NCI-H2171 treated with DMSO at 0.1 percent for 48 hours (cell line): Measurements from ENCODE around the gene HSPH1.
A peak's percentile ranks its signal among the peaks of the same experiment; 100 is the strongest.
"Not testable (repeated sequence)": the region's sequence is repeated elsewhere in the genome, so short reads cannot be mapped to it uniquely, and the experiment has no call there.

Experiments used
- DNase-seq: peaks from one replicate; lab custom pipeline; 2025; lab: John Stamatoyannopoulos, UW

The HSPH1 gene

DNA sequence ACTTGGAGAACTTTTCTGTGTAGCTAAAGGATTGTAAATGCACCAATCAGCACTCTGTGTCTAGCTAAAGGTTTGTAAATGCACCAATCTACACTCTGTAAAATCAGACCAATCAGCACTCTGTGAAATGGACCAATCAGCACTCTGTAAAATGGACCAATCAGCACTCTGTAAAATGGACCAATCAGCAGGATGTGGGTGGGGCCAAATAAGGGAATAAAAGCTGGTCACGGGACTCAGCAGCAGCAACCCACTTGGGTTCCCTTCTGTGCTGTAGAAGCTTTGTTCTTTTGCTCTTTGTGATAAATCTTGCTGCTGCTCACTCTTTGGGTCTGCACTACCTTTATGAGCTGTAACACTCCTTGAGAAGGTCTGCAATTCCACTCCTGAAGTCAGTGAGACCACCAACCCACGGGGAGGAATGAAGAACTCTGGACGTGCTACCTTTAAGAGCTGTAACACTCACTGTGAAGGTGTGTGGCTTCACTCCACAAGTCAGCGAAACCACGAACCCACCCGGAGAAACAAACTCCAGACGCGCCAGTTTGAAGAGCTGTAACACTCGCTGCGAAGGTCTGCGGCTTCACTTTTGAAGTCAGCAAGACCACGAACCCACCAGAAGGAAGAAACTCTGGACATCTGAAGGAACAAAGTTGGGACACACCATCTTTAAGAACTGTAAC is 16.2 kb upstream of the HSPH1 start:
- not testable (repeated sequence) for DNase-seq

DNA sequence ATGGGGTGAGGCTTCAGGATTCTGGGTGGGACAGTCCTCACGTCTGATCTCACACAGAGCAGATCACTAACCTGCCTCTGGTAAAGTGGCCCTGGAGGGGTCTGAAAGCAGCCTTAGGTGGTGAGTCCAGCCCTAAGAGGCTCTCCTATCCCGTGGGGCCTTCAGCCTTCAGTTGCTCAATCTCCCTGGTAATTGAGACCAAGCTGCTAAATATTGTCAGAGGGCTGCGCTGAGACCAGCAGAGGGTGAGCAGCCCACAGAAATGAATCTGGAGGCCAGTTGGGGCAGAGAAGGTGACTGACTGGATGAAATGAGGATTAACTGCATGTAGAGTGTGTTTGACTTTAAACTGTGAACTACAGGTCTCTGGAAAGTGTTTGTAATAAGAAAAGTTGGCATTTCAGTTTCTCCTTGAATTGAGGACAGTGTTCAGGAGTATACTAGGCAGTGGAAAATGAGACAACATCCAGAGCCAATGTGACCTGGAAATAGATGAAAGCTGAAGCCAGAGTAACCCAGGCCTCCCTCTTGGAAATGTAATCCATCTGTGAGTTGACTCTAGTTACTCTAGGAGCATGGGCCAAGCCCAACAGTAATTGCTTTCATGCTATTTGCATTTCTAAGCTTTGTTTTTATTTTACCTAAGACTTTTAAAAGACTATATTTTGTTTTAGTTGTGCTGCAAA is 14.3 kb upstream of the HSPH1 start:
- no peak for DNase-seq

DNA sequence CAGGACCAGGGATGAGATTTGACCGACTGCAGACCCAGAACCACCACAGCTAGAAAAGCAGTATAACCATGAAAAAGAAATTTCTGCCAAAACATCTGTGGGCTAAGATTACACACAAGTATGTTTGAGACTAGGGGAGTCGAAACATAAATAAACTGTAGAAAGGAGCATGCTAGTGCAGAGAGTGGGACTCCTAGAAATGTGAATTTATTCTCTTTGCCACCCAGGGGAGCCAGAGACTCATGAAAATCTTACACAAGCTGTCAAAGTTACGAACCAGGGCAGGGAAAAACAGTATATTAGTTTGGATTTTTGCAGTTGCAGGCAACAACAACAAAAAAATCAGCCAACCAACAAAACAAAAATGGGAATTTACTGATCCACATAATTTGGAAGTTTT is 12.3 kb upstream of the HSPH1 start:
- no peak for DNase-seq

DNA sequence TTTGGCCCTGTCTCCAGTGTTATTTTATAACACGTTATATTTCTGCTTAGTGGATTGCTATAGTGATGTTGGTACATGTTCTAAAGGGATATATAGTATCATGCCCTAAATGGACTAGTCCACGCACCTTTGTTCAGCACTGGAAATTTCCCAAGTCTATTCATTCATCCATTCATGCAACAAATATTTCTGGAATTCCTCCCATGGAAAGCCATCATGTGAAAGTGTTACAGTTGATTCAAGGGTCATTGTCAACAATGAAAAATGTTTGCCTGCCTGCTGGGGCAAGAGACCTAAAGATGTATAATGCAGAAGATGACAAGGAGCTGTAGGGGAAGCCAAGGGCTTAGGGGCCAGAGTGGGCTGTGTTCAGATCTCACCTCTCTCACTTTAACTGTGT is 10.8 kb upstream of the HSPH1 start:
- DNase-seq, result no peak

DNA sequence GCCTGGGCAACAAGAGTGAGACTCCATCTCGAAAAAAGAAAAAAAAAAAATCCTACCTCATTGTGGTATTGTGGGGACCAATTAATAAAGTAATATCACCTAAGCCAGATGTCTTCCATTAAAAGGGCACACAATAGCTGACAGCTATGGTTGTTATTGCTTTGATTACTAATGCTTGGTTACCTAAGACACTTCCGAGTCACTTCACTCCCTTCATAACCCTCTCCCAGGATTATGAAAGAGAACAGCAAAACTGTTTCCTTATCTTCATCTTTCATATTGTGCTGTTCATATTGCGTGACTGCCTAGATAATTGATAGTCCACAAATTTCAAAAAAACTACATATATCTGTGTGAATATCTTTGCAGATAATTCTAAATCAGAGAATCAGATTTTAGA is 10.3 kb upstream of the HSPH1 start:
- DNase-seq, result no peak

DNA sequence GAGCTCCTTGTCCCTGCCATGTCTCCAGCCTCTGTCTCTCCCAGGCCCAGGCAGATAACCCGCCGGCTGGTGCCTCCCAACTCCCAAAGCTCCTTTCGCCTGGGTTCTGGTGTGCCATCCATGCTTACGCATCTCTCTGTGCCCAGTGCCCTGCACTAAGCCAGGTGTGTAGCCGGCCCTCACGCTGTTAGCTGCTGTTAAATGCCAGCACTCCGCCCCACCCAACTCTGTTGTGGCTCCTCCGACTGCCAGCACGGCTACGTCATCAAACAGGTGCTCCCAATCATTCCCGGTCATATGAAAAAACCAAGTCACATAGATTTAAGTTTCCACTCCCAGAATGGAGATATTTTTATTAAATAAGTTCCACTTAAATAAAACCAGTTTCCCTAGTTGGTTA is 7.0 kb upstream of the HSPH1 start:
- no peak for DNase-seq

DNA sequence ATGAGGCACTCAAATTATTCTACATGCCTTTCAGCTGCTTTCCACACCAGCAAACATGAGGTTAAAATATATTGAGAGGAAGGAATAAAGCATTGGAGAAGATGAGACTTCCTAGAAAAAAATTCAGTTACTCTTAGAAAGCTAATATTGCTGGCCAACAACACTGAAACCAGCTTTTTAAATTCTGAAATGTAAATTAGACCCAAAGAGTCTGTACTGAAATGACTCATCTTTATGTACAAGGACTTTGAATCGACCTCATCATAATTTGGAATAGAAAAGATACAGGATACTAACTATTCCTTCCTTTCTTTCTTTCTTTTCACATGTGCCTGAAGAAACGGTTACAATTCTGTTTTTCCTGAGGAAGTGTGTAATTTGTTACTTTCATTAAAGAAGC is 6.5 kb upstream of the HSPH1 start:
- no peak for DNase-seq

DNA sequence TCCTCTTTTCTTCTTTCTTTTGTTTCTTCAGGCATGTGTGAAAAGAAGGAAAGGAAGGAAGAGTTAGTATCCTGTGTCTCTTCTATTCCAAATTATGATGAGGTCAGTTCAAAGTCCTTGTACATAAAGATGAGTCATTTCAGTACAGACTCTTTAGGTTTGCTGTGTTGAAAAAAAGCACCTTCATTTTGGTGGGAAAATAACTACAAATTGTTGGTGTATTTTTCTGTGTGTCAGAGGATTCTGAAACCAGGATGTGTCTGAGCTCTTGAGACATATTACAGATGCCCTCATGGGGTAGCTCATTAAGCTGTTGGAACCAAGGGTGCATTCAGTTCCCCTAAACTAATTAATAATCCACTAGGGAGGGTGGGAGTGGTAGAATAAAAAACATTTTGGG is 5.8 kb upstream of the HSPH1 start:
- DNase-seq, result no peak

DNA sequence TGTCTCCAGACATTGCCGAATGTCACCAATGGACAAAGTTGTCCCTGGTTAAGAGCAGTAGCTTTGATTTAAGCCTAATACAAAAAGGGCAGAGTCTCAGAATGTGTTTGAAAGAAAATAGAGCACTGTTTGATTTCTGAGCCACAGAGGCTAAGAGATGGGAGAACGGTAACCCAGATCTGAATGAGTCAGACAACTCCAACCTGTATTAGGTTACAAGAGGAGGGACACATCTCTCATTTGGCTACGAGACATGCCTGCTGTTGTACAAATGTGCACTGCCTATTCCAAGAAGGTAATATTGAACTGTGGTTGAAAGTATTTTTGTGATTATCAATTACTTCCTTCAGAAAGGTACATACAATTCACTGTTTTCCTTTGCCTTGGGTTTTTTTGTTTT is 4.9 kb upstream of the HSPH1 start:
- DNase-seq, result peak; percentile 50

DNA sequence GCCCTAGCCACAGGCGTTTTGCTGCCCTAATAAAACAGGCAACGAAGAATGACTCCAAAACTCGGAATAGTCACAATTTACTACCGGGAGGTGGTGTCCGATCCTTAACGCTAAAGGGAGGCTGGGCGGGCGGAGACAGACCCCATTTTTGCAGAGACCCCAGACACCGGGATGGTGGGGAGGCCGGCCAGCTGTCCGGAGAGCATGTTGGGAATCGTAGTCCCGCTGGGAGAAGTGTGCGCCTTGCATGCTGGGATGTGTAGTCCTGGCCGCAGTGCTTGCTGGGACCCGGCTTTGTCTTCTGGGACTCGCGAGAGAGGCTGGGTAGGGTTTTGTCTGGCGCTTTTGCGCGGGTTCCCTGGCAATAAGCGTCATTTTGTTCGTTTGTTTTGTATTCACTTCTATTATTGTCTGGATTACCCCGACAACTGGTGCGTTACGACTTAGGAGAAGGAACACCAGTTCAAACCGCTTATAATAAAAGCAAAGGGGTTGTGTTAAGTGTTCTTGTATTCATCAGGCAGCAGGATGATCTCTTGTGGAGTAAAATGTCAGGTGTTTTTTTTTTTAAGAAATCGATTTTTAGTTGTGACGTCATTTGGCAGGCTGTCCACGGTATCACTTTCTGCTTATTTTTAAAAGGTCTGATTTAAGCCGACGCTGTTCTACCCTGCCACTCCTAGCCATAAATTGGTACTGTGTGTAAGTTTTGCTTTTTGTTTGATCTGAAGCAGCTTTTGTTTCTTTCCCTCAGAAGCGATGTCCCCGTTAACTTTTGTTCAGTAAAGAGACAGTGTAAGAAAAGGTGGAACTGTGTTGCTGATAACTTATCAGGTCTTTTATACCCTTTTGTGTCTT is 676 bp upstream of the HSPH1 start:
- peak; percentile 92 for DNase-seq

DNA sequence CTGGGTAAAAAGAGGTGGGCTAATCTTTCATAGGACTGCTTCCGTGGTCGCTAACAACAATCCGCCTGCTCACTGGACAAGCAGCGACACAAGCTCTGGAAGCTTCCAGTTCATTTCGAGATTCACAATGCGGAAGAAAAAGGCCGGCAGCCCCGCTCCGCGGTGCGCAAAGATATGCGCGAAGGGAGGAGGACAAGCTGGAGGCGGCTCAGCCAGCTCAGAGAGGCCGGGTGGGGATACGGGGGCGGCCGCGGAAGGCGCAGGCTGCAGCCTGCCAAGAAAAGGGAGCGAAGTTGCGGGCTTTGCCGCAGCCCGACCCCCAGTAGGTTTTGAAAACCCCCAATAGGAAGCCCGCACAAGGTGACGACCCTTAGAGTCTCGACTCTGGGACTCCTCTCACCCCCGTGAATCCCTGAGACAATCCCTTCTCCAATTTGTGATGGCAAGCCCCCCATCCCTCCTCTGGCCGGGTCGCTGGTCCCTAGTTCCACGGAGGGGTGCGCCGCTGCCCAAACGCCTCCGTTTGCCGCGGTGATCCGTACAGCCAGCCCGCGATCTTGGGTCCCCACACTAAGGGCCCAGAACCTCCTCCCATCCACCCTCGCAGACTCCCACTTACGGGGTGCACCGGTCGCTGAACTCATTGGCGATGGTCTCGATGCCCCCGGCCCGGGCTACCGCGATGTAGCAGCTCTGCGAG is 697 bp downstream of the HSPH1 start:
- peak; percentile 1 for DNase-seq

DNA sequence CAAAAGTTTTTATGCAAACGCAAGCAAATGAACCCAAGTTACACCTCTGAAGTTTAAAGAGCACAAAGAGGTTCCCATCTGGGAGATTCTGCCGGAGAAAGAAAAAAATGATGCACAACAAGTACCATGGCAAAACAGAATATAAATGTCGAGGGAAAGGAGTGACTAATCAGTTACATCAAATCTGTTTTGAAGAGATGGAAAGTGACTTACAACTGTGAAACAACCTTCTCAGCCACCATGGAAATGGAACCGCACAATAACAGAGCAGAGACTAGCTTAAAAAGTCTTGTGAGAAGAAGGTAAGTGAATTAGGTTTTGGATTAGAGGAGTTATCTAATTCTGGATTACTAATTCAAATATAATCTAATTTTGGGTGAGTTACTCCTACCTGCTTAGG is 2.4 kb downstream of the HSPH1 start:
- DNase-seq, result no peak

DNA sequence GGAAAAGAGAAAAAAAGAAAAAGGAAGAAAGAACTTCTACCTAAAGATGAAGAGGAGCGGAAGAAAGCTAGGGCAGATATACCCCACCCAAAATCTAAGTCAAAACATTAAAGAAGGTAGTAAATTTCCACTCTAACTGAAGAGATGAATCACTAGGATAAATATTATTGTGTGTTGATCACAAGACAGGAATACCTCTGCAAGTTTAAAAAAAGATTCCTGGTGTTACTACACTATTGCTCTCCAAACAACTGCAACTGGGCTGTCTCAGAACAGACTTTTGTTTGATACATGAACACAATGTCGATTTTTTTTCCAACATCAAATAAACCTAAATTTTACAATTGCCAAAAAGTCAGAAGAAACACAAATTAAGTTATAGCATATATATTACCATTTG is 6.8 kb downstream of the HSPH1 start:
- DNase-seq, result no peak

DNA sequence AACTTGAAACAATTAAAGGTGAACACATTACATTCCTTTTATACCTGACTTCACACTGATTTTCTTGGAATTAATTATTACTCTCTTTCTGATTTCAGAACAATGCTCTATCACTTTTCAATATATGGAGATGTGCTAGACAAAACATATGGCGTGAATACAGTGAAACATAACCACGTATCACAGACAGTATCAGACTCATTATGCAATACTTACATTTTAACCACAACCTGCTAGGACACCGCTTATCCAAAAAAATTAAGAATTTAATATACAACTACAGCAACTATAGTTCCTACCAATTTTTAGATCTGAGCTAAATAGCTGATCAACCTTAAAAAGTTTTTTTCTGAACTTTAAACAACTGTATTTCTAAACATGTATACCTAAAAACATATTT is 9.9 kb downstream of the HSPH1 start:
- DNase-seq, result no peak

DNA sequence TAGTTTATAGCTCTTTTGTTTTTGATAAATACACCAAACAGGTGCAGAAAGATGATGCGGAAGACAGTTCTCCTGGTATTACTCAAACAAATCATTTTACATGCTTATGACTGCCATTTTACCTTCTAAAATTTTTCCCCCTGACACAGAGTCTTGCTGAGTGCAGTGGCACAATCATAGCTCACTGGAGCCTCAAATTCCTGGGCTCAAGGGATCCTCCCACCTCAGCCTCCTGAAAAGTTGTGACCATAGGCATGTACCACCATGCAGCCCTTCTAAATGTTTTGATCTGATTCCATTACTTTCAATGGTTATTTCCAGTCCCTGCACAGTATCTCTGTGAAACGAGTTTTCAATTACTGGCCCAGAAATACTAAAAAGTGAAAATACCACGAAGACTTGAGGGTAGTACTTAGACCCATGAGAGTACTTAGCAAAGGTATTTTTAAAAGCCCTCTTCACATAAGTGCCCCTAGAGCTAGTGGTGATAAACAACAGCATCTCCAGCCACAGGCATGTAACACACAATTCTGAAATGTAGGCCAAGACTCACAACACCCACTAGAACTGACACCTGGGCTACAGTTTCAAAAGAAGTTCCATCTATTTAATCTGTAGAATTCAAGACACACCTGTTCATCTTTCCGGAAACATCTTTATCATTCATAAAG is 11.3 kb downstream of the HSPH1 start:
- no peak for DNase-seq

DNA sequence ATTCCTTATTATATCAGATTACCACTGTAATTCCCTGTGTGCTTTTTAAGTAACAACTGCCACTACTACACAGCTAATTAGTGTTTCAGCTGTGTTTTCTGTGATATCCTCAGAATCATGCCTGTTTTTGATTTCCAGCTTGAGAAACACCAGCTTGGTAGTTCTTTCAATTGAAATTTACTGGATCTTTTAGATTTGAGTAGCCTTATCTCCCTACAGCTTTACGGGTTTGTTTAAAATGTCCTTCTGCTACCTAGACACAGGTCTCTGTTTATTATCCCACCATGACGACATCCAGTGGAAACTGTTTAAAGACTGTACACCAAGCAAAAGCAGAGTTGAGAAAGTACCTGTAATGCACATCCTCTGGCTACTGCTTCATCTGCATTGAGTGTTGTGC is 12.1 kb downstream of the HSPH1 start:
- no peak for DNase-seq

DNA sequence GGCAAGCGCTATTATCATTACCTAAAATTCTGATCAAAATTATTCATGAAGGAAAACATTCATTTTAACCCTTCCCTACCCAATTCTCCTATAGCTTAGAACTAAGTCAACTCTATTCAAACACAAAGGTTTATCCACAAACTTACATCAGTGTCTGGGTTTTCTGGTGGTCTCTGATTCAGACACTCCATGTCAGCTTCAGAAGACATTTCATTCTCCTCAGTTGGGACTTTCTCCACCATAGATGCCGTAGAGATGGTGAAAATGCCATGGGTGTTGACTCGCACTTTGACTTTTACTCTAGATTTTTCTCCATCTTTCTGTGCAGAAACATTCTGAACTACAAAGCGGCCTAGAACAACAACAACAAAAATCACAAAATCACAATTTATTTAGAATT is 16.3 kb downstream of the HSPH1 start:
- DNase-seq, result no peak

DNA sequence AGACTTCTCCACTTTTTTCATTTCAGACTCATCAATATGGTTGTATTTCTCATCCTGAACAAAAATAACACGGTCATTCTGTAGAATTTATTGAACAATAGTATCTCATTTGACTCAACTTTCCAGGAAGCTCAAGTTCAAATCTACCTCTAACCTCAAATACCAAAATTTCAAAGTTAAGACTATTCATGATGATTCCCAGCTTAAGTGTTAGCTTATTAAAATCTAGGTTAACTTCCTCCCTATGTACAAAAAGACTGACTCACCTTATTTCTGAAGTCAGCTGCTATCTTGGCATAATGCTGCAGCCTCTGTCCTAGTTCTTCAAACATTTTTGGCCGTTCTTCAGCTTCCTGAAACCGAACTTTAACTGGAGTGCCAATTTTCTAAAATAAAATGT is 23.2 kb downstream of the HSPH1 start:
- no peak for DNase-seq

DNA sequence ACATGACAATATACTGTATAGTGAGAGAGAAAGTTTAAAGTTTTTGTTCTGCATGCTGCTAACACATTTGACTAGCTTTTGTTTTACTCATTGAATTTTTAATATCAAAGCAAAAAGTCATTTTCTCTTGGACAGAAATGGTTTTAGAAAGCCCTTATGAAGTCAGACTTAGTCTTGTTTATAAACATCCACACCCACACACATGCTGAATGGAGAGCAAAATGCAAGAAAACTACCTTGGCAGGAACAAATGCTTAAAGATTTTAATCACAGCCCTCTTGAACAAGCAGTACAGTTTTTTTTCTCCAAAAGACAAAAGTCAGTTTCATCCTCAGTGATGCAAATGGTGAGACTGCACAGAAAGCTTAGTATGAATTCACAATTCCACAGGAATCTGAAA is 25.0 kb downstream of the HSPH1 start:
- no peak for DNase-seq

DNA sequence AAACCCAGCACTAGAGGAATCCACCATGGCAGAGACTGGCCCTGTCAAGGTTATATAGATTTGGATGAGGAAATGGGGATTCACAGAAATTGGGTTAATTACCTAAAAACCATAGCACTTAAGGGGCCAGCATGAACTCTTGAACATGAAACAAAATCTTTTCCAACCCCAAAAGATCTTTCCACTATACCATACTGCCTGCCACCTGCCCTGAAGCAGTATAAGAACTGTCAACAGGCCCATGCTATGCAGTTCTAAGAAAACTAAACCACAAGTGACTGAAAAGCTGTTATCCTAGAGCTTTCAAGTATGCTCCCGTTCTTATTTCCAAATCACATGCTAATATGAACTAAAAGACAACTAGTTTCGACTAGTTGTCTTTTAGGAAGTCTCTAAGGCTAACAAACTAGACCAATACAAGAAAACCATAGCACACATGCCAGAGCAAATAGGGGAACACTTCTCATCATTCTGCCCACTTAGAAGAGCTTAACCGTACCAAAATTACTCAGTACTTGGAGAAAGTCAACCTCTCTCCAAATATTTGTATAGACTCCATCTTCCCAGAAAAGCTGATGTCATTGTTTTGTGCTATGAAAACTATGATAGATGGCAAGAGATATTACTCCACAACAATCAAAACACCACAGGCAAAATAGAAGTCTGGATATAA is 27.5 kb downstream of the HSPH1 start:
- no peak for DNase-seq

DNA sequence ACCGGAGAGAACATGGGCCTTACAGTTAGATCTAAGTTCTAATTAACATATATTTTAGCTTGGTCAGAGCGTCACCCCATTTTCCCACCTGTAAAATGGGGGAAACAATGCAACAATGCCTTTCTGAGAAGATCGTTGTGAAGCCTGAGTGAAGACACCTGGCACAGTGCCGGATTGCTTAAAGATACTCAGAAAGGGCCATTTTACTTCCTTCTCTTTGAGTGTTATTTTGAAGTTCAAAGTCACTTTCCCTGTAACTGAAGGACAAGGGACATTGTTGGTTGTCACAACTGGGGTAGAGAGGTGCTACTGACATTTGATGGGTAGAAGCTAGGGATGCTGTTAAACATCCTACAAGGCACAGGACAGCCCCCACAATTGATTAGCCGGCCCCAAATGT is 28.1 kb downstream of the HSPH1 start:
- DNase-seq, result no peak
